ENCODE results near the gene ICAM5. TPM values are rescaled to one million over a fixed set of nuclear protein-coding genes. Genes with fewer than 3 reads are reported as not detected.

Gene ICAM5
- total and polyA plus RNA-seq, 9 of the 15 experiments (the other 6 are each of a cell fraction or from before 2014, with no cell fraction given) = 0.10 to 114 (median 13.7) TPM

- TF ChIP-seq, protein P1, sequence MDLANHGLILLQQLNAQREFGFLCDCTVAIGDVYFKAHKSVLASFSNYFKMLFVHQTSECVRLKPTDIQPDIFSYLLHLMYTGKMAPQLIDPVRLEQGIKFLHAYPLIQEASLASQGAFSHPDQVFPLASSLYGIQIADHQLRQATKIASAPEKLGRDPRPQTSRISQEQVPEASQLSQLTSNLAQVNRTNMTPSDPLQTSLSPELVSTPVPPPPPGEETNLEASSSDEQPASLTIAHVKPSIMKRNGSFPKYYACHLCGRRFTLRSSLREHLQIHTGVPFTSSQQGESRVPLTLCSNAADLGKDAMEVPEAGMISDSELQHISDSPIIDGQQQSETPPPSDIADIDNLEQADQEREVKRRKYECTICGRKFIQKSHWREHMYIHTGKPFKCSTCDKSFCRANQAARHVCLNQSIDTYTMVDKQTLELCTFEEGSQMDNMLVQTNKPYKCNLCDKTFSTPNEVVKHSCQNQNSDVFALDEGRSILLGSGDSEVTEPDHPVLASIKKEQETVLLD (IDR thresholded peaks at IDR 0.05) = 0 out of 2 replicates have a peak, but pooled peaks have one; percentile 17
- TF ChIP-seq ZNF124 (CRISPR knock-in tag; IDR thresholded peaks at IDR 0.05) = no peak
- TF ChIP-seq KAT8 (IDR thresholded peaks at IDR 0.05; ENCODE audit: low read depth) = no peak
- 0 out of 2 replicates have a peak, but pooled peaks have one; percentile 61 for TF ChIP-seq CAMTA2 (CRISPR knock-in tag; conservative IDR thresholded peaks at IDR 0.05)
- TF ChIP-seq ZNF184 (CRISPR knock-in tag; IDR thresholded peaks at IDR 0.05) = no peak
- peak; percentile 47; the same call in 1 of the 2 replicates for TF ChIP-seq PHF21A (IDR thresholded peaks at IDR 0.05; ENCODE audit: borderline replicate concordance, low read depth)
- TF ChIP-seq ZNF830 (CRISPR knock-in tag; IDR thresholded peaks at IDR 0.05) = 0 out of 2 replicates have a peak, but pooled peaks have one; percentile 73
- TF ChIP-seq, protein P2, sequence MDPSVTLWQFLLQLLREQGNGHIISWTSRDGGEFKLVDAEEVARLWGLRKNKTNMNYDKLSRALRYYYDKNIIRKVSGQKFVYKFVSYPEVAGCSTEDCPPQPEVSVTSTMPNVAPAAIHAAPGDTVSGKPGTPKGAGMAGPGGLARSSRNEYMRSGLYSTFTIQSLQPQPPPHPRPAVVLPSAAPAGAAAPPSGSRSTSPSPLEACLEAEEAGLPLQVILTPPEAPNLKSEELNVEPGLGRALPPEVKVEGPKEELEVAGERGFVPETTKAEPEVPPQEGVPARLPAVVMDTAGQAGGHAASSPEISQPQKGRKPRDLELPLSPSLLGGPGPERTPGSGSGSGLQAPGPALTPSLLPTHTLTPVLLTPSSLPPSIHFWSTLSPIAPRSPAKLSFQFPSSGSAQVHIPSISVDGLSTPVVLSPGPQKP (CRISPR knock-in tag; IDR thresholded peaks at IDR 0.05) = peak; percentile 32; the same call in 1 of the 2 replicates
- TF ChIP-seq NFIC (IDR thresholded peaks at IDR 0.05) = peak; percentile 90
- TF ChIP-seq E2F8 (IDR thresholded peaks at IDR 0.05; ENCODE audit: low read depth, partially characterized antibody) = peak; percentile 50
- TF ChIP-seq CBX3 (IDR thresholded peaks at IDR 0.05; ENCODE audit: borderline replicate concordance in 1 of 2, low read length in 2 of 2) = peak in 1 of 2 experiments; percentile 74; a peak in 1 of 3 replicates
- no peak for TF ChIP-seq POLR3G (IDR thresholded peaks at IDR 0.05; ENCODE audit: extremely low read depth, insufficient read length, insufficient replicate concordance)
- 0 out of 2 replicates have a peak, but pooled peaks have one; percentile 70 for TF ChIP-seq HMG20B (CRISPR knock-in tag; IDR thresholded peaks at IDR 0.05)
- TF ChIP-seq THAP12 (CRISPR knock-in tag; IDR thresholded peaks at IDR 0.05) = 0 out of 2 replicates have a peak, but pooled peaks have one; percentile 12
- TF ChIP-seq CBX8 (IDR thresholded peaks at IDR 0.05; ENCODE audit: borderline replicate concordance, extremely low read depth, low read depth, low read length, poor library complexity, severe bottlenecking) = no peak
- TF ChIP-seq, protein P3, sequence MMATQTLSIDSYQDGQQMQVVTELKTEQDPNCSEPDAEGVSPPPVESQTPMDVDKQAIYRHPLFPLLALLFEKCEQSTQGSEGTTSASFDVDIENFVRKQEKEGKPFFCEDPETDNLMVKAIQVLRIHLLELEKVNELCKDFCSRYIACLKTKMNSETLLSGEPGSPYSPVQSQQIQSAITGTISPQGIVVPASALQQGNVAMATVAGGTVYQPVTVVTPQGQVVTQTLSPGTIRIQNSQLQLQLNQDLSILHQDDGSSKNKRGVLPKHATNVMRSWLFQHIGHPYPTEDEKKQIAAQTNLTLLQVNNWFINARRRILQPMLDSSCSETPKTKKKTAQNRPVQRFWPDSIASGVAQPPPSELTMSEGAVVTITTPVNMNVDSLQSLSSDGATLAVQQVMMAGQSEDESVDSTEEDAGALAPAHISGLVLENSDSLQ (IDR thresholded peaks at IDR 0.05) = peak; percentile 37; the same call in 1 of the 2 replicates
Measured at GRCh38 chr19:10286803-10287737, 2.7 kb upstream of the ICAM5 start, which contains the start of gene ICAM4 (continued).

Data from K562 (cell line).